Caco-2 (cell line): Measurements from ENCODE around the gene BHMT2. TPM values are rescaled to one million over a fixed set of nuclear protein-coding genes. Genes with fewer than 3 reads are reported as not detected.

ENCODE experiments used
- BruUV-seq: library from RNA; stranded (reverse); fragments of 400-500 nt; replicated peaks from 2 replicates; lab custom pipeline; 2021; lab: Mats Ljungman, UMichigan
- CTCF ChIA-PET: fragments of 300-600 bp; sonication (Branson Sonifier 250); formaldehyde crosslinking; loops from one replicate; lab custom pipeline; 2022; ENCODE audit warnings: antibody characterized with exemption; lab: Charles Lee
- POLR2A ChIA-PET: fragments of 300-600 bp; sonication (Branson Sonifier 250); formaldehyde crosslinking; loops from one replicate; lab custom pipeline; 2022; ENCODE audit warnings: antibody characterized with exemption; lab: Charles Lee
- DNase-seq, 2 experiments: peaks; one replicate each; pipeline versions ENCODE4 v3.0.0 to v3.0.0-alpha.2; 2020 to 2022
- H3K27me3 ChIP-seq: replicated peaks from 2 replicates; pipeline ENCODE4 v1.6.0; 2011; ENCODE audit warnings: low read length; ENCODE audit not compliant: control insufficient read depth, insufficient read depth
- H3K36me3 ChIP-seq: 2 replicates; pipeline ENCODE4 v1.5.1; 2011; ENCODE audit warnings: low read length; ENCODE audit not compliant: control insufficient read depth, insufficient read depth
- H3K4me1 ChIP-seq: fragments of 250-450 bp; sonication (Bioruptor Pico); 2 replicates; pipeline ENCODE4 v1.5.1; 2020; ENCODE audit warnings: mild to moderate bottlenecking
- H3K4me3 ChIP-seq: 2 replicates; pipeline ENCODE4 v1.5.1; 2011; ENCODE audit warnings: low read depth, mild to moderate bottlenecking, control low read depth, low read length
- H3K9me3 ChIP-seq: fragments of 250-450 bp; sonication (Bioruptor Pico); 2 replicates; pipeline ENCODE4 v1.5.1; 2020; ENCODE audit warnings: mild to moderate bottlenecking, moderate library complexity
- H3K27ac Mint-ChIP-seq: one replicate; pipeline ENCODE4 v1.8.0; 2022; ENCODE audit warnings: mixed read lengths; ENCODE audit not compliant: unreplicated experiment
- H3K27me3 Mint-ChIP-seq: one replicate; pipeline ENCODE4 v1.8.0; 2022; ENCODE audit warnings: mixed read lengths; ENCODE audit not compliant: insufficient read depth, unreplicated experiment
- H3K36me3 Mint-ChIP-seq: one replicate; pipeline ENCODE4 v1.8.0; 2022; ENCODE audit warnings: mild to moderate bottlenecking, mixed read lengths; ENCODE audit not compliant: insufficient read depth, unreplicated experiment
- H3K4me1 Mint-ChIP-seq: one replicate; pipeline ENCODE4 v1.8.0; 2022; ENCODE audit warnings: low read depth, mixed read lengths; ENCODE audit not compliant: unreplicated experiment
- H3K4me3 Mint-ChIP-seq: one replicate; pipeline ENCODE4 v1.8.0; 2022; ENCODE audit warnings: mild to moderate bottlenecking, moderate library complexity, mixed read lengths; ENCODE audit not compliant: unreplicated experiment
- H3K9me3 Mint-ChIP-seq: one replicate; pipeline ENCODE4 v1.8.0; 2022; ENCODE audit warnings: mixed read lengths; ENCODE audit not compliant: unreplicated experiment
- CTCF ChIP-seq, 2 experiments: fragments of 200-600 bp in 1 of 2; IDR thresholded peaks; 1 replicate in 1 of 2; 2 replicates in 1 of 2; pipeline versions ENCODE4 v1.5.1 to v1.8.0; 2011 to 2022; ENCODE audit warnings: antibody characterized with exemption in 1 of 2, control low read depth in 1 of 2, inconsistent platforms in 1 of 2, low read depth in 1 of 2, low read length in 1 of 2, mild to moderate bottlenecking in 1 of 2, moderate library complexity in 1 of 2; ENCODE audit not compliant: insufficient read depth in 1 of 2, severe bottlenecking in 1 of 2, unreplicated experiment in 1 of 2
- intact Hi-C: fragments of 100-400 bp; cut with micrococcal nuclease; formaldehyde crosslinking; loops from one replicate; pipeline ENCODE4 v1.10.0; 2022; ENCODE audit not compliant: unreplicated experiment
- total RNA-seq: library from RNA; stranded (reverse); gene quantifications from 2 replicates; pipeline ENCODE4 v1.2.3, GENCODE V29; 2022

The BHMT2 gene
- total RNA-seq, 1 experiment from 2014 or later = not detected

- peaks cover 4% of the 10 kb centered on the region for H3K27me3 Mint-ChIP-seq
- Histone ChIP-seq H3K9me3 (no peaks in the 10 kb centered on the region; the same call in 1 of the 2 replicates), H3K27me3 (no peaks in the 10 kb centered on the region; the same call in none of the 2 replicates), H3K36me3 (no peaks in the 10 kb centered on the region), H3K4me3 (no peak overlapping the region), H3K4me1 (no peaks in the 10 kb centered on the region)
- intact Hi-C loops = no loop called here
- H3K27ac Mint-ChIP-seq = no peak overlapping the region
- H3K36me3 Mint-ChIP-seq = no peaks in the 10 kb centered on the region
- CTCF ChIA-PET = no interaction called here
- peaks cover under 1% of the 10 kb centered on the region for H3K4me1 Mint-ChIP-seq
- no peaks in the 10 kb centered on the region for H3K9me3 Mint-ChIP-seq
- BruUV-seq = no TSS peak
- POLR2A ChIA-PET = no interaction called here
- no peak for TF ChIP-seq CTCF (IDR thresholded peaks at IDR 0.05; ENCODE audit: insufficient read depth in 1 of 2, low read depth in 1 of 2, low read length in 1 of 2, severe bottlenecking in 1 of 2, unreplicated experiment in 1 of 2)
- DNase-seq = no peak
- H3K4me3 Mint-ChIP-seq = no peak overlapping the region
Observed at GRCh38 chr5:79088507-79088906, 18.9 kb downstream of the BHMT2 start.

DNA sequence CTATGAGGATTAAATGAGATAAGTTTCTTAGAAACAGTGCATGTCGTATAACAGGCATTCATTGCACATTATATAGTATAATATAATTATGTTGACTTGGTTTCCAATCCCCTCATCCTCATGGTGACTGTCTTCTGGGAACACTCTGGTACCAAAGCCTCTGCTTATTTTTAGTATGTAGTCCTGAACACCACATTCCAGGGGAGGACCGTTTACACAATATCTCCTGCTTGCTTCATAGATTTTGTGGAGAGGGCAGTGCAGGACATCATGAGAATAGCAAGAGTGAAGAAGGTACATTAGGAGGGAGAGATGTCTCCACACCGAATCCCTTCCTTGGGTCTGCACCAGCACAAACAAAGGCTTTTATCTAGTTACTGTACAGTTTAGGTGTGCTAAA is 21.5 kb downstream of the BHMT2 start:
- Mint-ChIP-seq H3K36me3 (no peaks in the 10 kb centered on the region), H3K27ac (no peak overlapping the region), H3K27me3 (peaks cover 1% of the 10 kb centered on the region), H3K4me3 (no peak overlapping the region), H3K4me1 (peaks cover 9% of the 10 kb centered on the region), H3K9me3 (no peaks in the 10 kb centered on the region)
- H3K27me3 ChIP-seq = no peaks in the 10 kb centered on the region; the same call in 1 of the 2 replicates
- H3K36me3 ChIP-seq = no peaks in the 10 kb centered on the region
- no peaks in the 10 kb centered on the region; the same call in 1 of the 2 replicates for H3K9me3 ChIP-seq
- TF ChIP-seq CTCF (IDR thresholded peaks at IDR 0.05; ENCODE audit: insufficient read depth in 1 of 2, low read depth in 1 of 2, low read length in 1 of 2, severe bottlenecking in 1 of 2, unreplicated experiment in 1 of 2) = no peak
- CTCF ChIA-PET = no interaction called here
- DNase-seq = no peak
- POLR2A ChIA-PET = no interaction called here
- 0 out of 2 replicates have a peak, but pooled peaks cover 7% of the 10 kb centered on the region for H3K4me1 ChIP-seq
- intact Hi-C loops = no loop called here
- no peak overlapping the region for H3K4me3 ChIP-seq
- no TSS peak for BruUV-seq

DNA sequence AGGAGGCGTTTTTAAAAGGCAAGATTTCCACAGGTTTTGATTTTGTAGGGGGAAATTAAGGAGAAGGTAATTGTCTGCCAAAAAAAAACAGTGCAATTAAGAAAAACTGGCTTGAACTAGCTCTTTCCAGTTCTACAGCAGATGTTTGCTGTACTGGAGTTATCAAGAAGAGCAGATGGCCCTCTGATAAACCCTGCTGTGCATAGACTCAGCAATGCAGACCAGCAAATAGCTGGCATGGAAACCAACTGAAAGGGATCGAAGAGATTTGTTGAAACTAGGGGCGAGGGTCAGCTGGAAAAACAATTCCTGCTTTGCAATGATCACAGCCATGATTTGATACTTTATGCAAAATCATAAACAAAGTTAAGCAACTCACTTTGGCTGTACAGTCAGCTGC is 24.2 kb downstream of the BHMT2 start:
- ChIA-PET POLR2A (no interaction called here), CTCF (interaction anchor here (0.6 kb wide), 1 partner anchor 374 kb away, joined by 3 read pairs; no protein-coding TSS in a partner anchor)
- Histone ChIP-seq H3K9me3 (no peaks in the 10 kb centered on the region), H3K36me3 (no peaks in the 10 kb centered on the region), H3K4me1 (0 out of 2 replicates have a peak, but pooled peaks cover 7% of the 10 kb centered on the region), H3K4me3 (no peak overlapping the region), H3K27me3 (no peaks in the 10 kb centered on the region; the same call in 1 of the 2 replicates)
- BruUV-seq = no TSS peak
- Mint-ChIP-seq H3K9me3 (no peaks in the 10 kb centered on the region), H3K4me3 (no peak overlapping the region), H3K27me3 (no peaks in the 10 kb centered on the region), H3K27ac (no peak overlapping the region), H3K36me3 (no peaks in the 10 kb centered on the region), H3K4me1 (peaks cover 9% of the 10 kb centered on the region)
- DNase-seq = no peak
- TF ChIP-seq CTCF (IDR thresholded peaks at IDR 0.05; ENCODE audit: insufficient read depth in 1 of 2, low read depth in 1 of 2, low read length in 1 of 2, severe bottlenecking in 1 of 2, unreplicated experiment in 1 of 2) = no peak
- intact Hi-C loops = no loop called here
